Sciatic nerve (tissue), 2 donors: ENCODE measurements around the gene CDKL2. TPM values are rescaled to one million over a fixed set of nuclear protein-coding genes. Genes with fewer than 3 reads are reported as not detected.

Source experiments
- ATAC-seq: fragments of 200-7000 bp; cut with Tn5 transposase; one replicate; pipeline ENCODE4 v1.9.1; 2020; ENCODE audit warnings: mild to moderate bottlenecking, moderate library complexity
- DNase-seq: peaks from one replicate; pipeline ENCODE4 v3.0.0-alpha.2; 2020; ENCODE audit warnings: low spot score
- intact Hi-C: fragments of 100-400 bp; cut with DNase I; formaldehyde crosslinking; loops from one replicate; pipeline ENCODE4 v1.14.2; 2022
- total RNA-seq: library from RNA; stranded (reverse); fragmentation: NEBNext Ultra II Directional; extraction: Animal tissue kit (Norgen Biotek cat#: 25700); gene quantifications from one replicate; pipeline ENCODE4 v1.2.1, GENCODE V29; 2021
- donor health status: DM: no; HTN: no; CAD: no.
- donor health status: DM: no; HTN: no; CAD: no.

Gene CDKL2
- total RNA-seq, 1 donor from 2014 or later, result 2.4 TPM

DNA sequence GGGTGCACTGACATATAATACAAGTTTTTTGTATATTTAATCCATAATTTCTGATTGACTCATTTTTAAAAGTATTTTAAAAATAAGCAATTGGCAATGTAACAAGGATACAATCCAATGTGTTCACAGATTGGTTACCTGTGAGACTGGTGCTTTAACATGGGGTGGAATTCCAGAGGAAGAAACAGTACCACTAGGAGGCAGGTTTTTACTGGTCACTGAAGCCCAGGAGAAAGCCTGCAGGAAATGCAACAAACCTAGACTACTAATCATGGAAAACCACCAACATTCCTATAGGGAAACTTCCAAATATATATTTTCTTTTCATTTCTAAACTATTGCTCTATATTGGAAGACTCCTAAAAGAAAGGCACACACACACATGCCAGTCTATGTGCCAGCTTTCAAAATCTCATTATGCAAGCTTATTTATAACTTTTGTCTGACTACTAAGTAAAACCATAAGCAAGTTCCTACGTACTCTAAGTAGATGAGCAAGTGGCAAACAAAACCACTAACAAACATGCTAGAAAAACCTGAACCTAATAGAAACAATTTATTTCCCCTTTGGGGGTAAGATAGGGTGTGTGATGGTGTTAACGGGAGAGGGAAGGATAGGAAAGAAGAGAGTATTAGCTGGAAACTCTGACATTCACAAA is 23.6 kb upstream of the CDKL2 start:
- DNase-seq (no peak), ATAC-seq (no peak)
- intact Hi-C loops, result no loop called here

DNA sequence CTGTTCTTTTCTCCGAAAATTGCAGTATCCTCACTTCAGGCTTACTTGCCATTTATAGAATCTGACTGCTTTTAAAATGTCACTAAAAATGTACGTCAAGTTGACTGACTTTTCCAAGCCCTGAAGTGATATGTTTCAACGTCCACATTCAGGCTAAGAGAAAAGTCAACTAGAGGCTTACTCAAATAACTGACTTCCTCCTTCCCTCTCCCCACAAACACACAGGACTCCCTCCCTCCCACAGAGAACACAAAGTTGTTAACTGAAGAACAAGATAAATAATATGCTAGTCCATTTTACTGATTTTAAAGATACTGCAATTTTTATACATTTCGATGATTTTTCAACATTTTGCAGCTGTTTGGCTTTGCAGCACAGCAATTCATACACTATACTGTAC is 13.8 kb upstream of the CDKL2 start:
- intact Hi-C loops, result no loop called here
- no peak for DNase-seq
- ATAC-seq, result no peak

- ATAC-seq (no peak), DNase-seq (no peak)
- intact Hi-C loops, result no loop called here
Observed at GRCh38 chr4:75643651-75644050, 13.3 kb upstream of the CDKL2 start.

GRCh38 chr4:75639124-75639695 is 8.9 kb upstream of the CDKL2 start:
- ATAC-seq (no peak), DNase-seq (no peak)
- intact Hi-C loops, result no loop called here

- no peak for DNase-seq
- intact Hi-C loops, result no loop called here
- no peak for ATAC-seq
Observed at GRCh38 chr4:75637827-75638226, 7.5 kb upstream of the CDKL2 start.

DNA sequence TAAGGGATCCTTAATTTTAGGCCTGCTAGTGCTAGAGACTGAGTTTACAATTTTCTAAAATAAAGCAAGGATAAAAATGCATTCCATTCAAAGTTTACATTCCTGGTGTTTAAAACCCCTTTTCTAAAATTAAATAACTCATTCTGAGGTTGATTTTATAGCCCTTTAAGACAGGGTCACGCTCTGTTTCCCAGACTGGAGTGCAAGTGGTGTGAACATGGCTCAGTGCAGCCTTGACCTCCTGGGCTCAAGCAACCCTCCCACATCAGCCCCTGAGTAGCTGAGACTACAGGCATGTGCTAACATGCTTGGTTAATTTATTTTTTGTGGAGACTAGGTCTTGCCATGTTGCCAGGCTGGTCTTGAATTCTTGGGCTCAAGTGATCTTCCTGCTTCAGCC is 6.8 kb upstream of the CDKL2 start:
- intact Hi-C loops, result no loop called here
- ATAC-seq (no peak), DNase-seq (no peak)

GRCh38 chr4:75634951-75635350 is 4.6 kb upstream of the CDKL2 start:
- ATAC-seq (no peak), DNase-seq (no peak)
- intact Hi-C loops, result no loop called here

DNA sequence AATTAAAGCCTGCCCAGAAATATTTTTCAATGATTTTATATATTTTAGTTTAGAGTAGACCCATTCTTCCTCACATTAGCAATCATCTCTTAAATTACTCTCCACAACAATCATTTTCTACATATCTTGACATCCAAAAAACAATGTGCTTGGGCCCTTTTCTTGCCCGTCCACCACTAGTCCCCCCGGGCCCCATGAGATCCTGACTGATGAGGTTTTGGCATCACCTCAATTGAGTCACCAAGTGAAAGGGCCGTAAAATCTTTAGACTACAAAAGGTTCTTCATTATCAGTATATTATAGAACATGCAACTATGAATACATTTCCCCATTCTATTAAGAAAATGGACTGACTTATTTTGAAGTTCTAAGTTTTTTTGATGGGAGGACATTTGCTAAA is 4.0 kb upstream of the CDKL2 start:
- no peak for ATAC-seq
- DNase-seq, result no peak
- intact Hi-C loops, result no loop called here

- ATAC-seq, result no peak
- DNase-seq, result no peak
- intact Hi-C loops, result no loop called here
Observed at GRCh38 chr4:75633846-75634245, 3.5 kb upstream of the CDKL2 start.

GRCh38 chr4:75630937-75631329 is 605 bp upstream of the CDKL2 start:
- ATAC-seq, result peak; percentile 26
- intact Hi-C loops, result no loop called here

DNA sequence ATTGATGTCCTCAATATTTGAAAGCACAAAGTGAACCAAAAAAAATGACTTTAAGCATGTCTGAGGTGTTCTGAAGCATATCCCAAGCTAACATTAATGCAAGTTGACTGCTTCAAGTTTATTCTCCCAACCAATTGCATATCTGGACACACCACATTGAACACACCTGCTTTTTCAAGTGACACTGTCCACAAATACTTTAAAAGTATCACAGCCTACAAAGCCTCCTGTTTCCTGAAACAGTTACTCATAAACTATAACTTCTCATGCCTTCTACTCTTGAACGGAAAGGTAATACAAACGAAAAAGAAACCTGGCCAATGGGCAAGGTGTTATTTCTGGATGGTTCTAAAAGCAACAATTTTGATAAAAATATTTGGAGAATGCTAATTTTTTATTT is 1.1 kb downstream of the CDKL2 start:
- intact Hi-C loops, result no loop called here
- ATAC-seq (no peak), DNase-seq (no peak)

More at GRCh38 chr4:75630937-75631329, 605 bp upstream of the CDKL2 start:
- DNase-seq, result no peak

DNA sequence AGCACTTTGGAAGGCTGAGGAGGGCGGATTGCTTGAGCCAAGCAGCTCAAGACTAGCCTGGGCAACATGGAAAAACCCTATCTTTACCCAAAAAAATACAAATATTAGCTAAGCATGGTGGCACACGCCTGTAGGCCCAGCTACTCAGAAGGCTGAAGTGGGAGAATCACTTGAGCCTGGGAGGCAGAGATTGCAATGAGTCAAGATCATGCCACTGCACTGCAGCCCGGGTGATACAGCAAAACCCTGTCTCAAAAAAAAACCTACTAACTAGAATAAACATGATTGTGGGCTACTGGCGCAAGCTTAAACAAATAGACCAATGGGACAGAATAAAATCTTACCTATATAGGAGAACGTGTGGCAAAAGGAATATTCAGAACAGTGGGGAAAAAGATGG is 7.3 kb downstream of the CDKL2 start:
- ATAC-seq (no peak), DNase-seq (no peak)
- intact Hi-C loops, result no loop called here

DNA sequence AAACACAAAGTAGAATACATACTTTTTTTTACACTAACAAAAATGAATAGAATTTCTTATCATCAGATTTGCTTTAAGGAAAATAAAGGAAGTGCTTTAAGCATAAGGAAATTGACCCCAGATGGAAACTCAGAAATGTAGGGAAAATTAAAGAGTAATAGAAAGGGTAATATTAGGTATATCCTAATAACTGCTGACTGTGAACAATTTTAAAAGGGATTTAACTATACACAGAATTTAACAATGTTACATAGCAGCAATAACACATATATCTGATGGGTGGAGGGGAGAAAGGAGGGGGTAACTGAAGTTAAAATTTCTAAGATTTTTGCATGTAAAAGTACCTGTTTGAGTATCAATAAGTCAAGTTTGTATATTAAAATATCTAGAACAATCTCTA is 8.6 kb downstream of the CDKL2 start:
- DNase-seq (no peak), ATAC-seq (no peak)
- intact Hi-C loops, result no loop called here

DNA sequence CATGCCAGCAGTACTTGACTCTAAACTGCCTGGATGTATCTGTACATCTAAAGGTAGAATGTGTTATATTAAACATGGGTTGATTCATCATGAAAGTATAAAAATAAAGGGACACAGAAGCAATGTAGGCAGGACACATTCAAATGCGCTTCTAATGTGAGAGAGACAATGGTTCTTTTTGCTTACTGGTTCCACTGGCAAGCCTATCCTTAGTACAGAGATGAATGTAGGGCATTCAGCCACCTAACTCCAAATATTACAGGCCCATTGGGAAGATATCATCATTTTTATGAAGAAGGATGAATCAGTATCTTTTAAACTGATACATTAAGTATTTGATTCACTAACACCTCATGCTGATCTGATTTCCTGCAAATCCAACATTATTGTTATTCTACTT is 18.0 kb downstream of the CDKL2 start:
- no peak for DNase-seq
- no peak for ATAC-seq
- intact Hi-C loops, result no loop called here

- no peak for ATAC-seq
- intact Hi-C loops, result no loop called here
- DNase-seq, result no peak
Observed at GRCh38 chr4:75605928-75606327, 24.4 kb downstream of the CDKL2 start.

GRCh38 chr4:75599647-75600046 is 30.7 kb downstream of the CDKL2 start:
- ATAC-seq (no peak), DNase-seq (no peak)
- intact Hi-C loops, result no loop called here

- intact Hi-C loops, result no loop called here
- ATAC-seq (no peak), DNase-seq (no peak)
Observed at GRCh38 chr4:75598390-75598789, 31.9 kb downstream of the CDKL2 start.

DNA sequence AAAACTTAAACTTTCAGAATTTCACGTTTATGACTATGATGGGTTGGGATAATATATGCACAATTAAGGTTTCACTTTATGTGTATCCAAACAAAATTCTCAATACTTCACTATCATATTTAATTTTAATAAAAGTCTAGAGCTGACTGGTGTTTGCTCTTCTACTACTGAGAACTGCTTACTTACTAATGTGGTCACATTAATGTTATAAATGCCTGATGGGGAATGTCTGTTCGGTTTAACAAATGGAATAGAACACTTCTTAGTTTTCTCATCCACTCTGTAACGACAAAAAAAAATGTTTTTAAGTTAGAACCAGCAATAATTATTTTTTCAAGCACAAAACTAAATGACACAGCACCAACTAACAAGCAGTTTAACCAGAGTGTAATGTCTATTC is 34.3 kb downstream of the CDKL2 start:
- no peak for ATAC-seq

GRCh38 chr4:75593393-75593792 is 36.9 kb downstream of the CDKL2 start:
- intact Hi-C loops, result no loop called here
- DNase-seq, result no peak
- ATAC-seq, result no peak

More for the DNA sequence above, 34.3 kb downstream of the CDKL2 start:
- DNase-seq, result no peak
- intact Hi-C loops, result no loop called here

- intact Hi-C loops, result no loop called here
- ATAC-seq (no peak), DNase-seq (no peak)
Observed at GRCh38 chr4:75584067-75584466, 46.3 kb downstream of the CDKL2 start.

DNA sequence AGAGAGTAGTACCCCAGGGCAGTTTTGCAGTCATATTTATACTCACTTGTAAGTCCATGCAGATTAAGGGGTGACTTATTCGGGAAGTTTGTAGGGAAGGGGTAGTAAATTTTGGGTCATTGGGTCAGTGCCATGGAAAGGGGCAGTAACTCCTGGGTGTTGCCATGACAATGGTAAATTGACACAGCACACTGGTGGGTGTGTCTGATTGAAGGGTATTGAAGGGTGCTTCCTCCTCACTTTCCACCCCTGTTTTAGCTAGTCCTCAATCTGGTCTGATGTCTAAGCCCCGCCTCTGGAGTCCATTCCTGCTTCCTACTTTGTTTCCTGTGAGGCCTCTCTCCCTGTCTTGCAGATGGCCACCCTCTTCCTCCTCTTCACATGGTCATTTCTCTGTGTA is 62.6 kb downstream of the CDKL2 start:
- no peak for ATAC-seq

More for the DNA sequence above, 62.6 kb downstream of the CDKL2 start:
- no peak for DNase-seq
- intact Hi-C loops, result no loop called here
